GM12801 (cell line): Measurements from ENCODE around the gene PIGS.

Experiments
- CTCF ChIP-seq: IDR thresholded peaks from one replicate; pipeline ENCODE4 v1.5.1; 2011; ENCODE audit warnings: control low read depth; ENCODE audit not compliant: insufficient read length; ENCODE audit errors: extremely low read depth

Gene PIGS

GRCh38 chr17:28597606-28598383 lies 26.5 kb upstream of the PIGS start:
- TF ChIP-seq CTCF = no peak

- TF ChIP-seq CTCF = no peak
Measured at GRCh38 chr17:28592260-28592659, 20.9 kb upstream of the PIGS start.

GRCh38 chr17:28585851-28586250 lies 14.5 kb upstream of the PIGS start:
- TF ChIP-seq CTCF = no peak

- TF ChIP-seq CTCF = no peak
Measured at GRCh38 chr17:28584434-28584833, 13.1 kb upstream of the PIGS start.

- no peak for TF ChIP-seq CTCF
Measured at GRCh38 chr17:28582513-28582912, 11.2 kb upstream of the PIGS start.

GRCh38 chr17:28580959-28581358 lies 9.6 kb upstream of the PIGS start:
- TF ChIP-seq CTCF = no peak

- TF ChIP-seq CTCF = no peak
Measured at GRCh38 chr17:28579526-28579925, 8.2 kb upstream of the PIGS start.
